ENCODE results near the gene ZBTB38.

ZBTB38 gene

DNA sequence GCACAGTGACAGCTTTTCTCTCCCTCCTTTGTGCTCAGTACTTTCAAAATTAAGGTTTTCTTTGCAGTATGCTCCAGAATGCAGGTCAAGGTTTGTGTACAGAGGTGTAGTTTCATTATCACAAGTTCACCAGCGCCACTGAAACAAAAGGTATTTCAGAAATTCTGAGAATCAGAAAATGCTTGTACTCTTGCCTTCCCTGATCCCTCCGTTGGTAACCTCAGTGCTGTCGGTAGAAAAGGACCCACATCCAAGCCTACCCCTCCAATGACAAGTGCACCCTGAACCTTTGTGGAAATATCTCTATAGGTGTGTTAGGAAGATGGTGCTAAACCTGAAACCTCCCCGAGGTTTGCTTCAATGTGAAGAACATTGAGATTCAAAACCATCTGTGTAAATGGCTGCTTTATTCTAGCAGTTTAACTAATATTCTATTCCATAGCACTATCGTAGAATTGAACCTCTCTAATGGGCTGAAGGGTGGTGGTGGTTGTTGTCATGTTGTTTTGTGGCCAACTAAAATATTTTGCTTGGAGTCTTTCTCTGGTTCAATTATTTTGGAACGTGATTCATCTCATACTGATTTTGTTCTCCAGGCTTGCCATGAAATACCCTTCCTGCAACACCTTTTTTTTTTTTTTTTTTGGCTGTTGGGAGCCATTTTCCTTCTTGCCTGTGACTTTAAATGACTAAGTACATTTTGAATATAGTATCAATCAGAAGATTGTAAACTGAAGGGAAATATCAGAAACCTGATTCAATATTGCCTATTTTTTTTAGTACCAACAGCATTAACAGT, 20.7 kb downstream of the ZBTB38 start:
- DNase-seq: no peak

GRCh38 chr3:141389703-141390102, 21.4 kb downstream of the ZBTB38 start:
- no peak for DNase-seq

- DNase-seq: no peak
These were observed 22.4 kb downstream of the ZBTB38 start for GRCh38 chr3:141390747-141391146.

GRCh38 chr3:141391298-141391990, 23.1 kb downstream of the ZBTB38 start:
- no peak for DNase-seq

DNA sequence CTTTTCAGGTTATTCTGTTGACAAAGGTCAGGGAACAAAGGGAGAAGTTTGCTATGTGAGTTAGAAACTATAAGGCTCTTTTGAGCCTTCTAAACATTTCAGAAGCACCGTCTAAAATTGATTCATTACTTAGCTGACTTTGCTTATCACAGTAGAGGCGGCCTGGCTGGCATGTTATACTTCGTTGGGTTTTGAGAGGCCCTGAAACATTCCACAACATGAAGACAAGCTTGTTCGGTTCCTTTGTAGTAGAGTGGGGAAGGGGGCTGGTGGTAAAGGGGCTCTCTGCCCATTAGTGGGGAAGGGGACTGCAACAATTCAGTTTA, 23.6 kb downstream of the ZBTB38 start:
- no peak for DNase-seq

DNA sequence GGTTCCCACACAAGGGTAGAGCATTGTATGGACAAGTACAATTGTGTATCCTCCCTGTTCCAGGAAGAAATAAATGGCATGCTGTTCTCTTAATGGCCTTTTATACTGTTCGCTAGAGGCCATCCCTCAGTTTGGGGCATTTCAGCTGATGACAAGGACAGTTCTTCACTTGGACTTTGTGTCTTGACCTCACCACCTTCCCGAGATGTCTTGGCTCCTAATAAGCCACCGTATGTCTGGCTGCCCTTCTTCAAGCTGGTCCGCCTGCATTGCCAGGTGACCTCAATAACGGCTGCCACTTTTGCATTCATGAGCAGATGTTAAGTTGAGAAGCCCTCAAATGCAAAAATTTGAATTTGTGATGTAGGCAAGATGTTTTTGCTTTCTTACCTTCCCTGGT, 24.1 kb downstream of the ZBTB38 start:
- DNase-seq: no peak

DNA sequence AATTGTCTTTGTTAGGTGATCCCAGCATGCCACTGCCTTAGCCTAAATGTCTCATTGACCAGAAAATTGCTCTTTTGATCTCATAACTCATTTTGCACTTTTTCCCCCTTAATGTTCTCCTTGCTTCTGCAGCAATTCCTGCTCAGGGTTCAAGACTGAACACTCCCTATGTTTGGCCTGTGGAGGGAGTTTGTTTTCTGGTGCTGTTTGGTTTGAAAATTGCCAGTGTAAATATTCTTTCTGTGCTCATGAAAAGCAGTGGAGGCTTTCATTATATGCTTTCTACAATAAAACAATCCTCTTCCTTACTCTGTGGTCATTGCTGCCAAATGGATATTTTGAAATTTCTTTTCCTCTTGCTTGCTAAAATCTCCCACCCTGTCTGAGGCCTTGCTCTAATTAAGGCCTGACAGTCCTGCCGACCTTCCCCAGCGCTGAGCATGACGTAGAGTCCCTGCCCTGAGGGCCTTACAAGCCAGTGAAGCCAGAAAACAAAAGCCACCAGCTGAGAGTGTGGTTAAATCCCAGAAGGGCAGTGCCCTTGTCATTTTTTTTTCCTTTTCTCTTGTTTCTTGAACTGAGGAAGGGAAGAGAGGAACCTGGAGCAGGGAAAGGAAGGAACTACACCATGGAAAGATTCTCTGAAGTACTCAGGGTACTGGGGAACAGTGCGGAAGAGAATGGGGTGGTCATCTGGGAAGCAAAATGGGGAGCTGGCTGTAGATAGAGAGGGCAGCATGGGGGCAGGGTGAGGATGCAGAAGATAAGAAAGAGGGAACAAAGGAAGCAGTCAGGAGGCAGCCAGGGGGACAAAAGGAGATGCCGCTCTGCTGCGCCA, 24.8 kb downstream of the ZBTB38 start:
- no peak for DNase-seq

GRCh38 chr3:141393735-141394076, 25.4 kb downstream of the ZBTB38 start:
- DNase-seq: no peak

DNA sequence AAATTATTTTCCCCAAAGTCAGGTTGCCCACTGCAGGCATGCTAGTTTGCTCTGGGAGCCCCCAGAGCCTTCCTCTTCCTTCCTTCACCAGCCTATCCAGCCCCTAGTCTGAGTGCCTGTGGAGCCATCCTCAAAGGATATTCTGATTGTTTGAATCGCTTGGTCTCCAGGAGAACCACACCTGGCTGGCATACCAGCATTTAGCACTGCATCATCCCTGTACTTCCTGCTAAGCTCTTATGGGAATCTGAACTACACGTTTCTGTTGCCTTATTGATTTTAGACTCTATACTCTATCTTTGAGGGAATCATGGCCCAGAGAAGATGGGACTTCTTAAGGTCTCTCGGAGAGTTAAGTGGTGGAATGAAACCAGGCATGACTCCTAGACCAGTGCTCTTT, 26.3 kb downstream of the ZBTB38 start:
- DNase-seq: no peak

DNA sequence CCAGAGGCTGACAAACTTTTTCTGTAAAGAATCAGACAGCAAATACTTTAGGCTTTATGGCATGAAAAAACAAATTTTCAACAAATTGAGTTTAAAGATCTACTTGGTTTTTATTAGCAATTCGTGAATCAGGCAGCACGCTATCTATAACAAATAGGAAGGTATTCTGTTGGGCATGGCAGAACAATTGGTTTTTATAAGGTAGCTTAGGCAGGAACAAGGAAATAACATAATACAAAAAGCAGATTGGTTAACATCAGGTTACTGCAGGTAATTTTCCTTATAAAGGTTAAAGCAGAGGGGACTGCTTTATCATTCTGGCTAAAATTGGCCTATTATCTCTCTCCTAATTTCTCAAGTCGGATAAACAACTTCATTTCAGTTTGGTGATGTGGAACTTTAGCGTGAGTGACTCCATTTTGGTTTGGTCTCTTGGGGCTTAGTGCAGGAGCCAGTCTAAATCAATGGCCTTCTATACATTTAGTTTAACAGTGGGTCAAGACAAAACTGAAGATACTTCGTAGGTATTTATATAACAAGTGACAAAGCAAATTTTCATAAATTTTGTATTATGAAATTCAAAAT, 26.8 kb downstream of the ZBTB38 start:
- no peak for DNase-seq

- DNase-seq: no peak
These were observed 29.7 kb downstream of the ZBTB38 start for GRCh38 chr3:141397996-141398395.

DNA sequence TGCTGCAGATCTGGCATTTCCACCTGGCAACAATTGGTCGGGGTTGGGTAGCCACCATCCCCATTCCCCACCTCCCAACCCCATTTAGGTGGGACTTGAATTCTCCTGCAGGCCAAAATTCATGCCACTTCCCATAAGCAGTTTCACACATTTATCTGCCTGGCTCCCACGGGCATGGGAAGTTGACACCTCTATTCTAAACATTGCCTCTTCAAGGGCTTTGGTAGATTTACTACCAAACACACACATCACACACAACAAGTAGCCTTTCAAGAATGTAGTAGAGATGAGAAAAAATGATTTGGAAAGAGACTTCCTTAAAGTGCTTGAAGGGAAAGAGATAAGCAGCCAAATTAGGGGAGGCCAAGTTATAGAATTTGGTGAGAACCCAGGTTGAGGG, 30.9 kb downstream of the ZBTB38 start:
- DNase-seq: no peak

GRCh38 chr3:141400073-141400971, 32.0 kb downstream of the ZBTB38 start:
- DNase-seq: no peak

GRCh38 chr3:141401095-141401494, 32.8 kb downstream of the ZBTB38 start:
- no peak for DNase-seq

- no peak for DNase-seq
These were observed 33.5 kb downstream of the ZBTB38 start for GRCh38 chr3:141401573-141402475.

DNA sequence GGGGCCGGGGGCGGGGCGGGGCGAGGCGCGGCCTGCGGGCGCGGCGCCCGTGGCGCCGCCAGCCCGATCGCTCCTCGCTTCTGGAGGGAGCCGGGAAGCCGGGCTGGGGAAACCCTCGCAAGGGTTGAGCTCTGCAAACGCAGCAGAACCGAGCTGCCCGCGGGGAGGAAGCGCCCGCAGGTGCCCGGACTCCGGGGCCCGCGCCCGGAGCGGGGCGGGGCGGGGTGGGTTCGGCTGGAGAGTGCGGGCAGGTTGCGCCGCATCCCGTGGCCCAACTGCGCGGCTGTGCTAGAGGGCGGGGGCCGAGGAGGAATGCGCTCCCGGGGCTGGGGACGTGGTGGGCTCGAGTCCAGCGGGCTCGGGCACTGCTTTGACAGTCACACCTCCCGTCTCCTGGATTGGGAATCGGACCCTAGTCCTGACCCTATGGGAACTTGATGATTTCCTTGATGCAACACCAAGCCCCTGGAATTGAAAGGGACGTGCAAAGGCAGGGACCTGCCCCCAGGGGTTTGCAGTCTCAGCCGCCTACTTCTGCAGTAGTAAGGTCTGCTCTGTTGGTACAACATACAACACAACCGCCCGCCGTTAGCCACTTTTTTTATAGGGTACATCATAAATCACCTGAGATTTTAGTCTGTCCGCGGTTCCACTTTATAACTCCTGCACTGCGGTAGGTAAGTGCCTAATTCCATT, 34.3 kb downstream of the ZBTB38 start:
- no peak for DNase-seq

GRCh38 chr3:141403576-141403975, 35.3 kb downstream of the ZBTB38 start:
- no peak for DNase-seq

GRCh38 chr3:141405025-141405424, 36.7 kb downstream of the ZBTB38 start:
- no peak for DNase-seq

DNA sequence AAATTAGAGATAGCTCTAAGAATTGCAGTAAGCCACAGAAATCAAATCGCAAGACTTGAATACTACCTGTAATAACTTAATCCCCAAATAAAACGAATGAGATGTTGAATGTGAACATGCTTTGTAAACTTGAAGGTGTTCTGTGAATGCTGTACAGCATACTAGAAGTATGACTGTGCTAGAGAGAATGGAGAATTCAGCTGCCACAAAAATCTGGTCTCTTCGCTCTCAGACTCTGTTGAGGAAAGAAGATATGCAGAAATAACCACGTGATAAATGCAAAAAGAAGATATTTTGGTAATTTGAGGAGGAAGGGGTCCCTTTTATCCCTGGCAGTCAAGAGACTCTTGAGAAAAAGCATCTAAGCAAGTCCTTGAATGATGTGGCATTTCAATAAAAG, 37.3 kb downstream of the ZBTB38 start:
- no peak for DNase-seq

DNA sequence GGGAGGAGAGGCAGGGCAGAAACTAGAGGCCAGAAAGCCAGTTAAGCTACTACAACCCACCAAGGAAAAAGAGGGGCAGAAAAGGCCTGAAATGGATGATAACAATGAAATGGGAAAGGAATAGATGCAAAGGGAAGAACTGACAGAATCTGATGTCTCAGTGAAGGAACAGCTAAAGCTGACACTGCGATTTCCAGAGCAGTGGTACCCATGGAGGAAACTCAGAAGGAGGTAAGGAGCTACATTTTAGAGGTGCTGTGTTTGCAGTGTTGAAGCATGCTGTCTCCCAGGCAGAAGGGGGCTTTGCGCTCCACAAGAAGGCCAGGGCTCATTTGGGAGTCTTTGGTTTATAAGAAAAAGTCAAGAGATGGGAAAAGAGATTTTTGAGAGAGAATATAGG, 38.0 kb downstream of the ZBTB38 start:
- no peak for DNase-seq

DNA sequence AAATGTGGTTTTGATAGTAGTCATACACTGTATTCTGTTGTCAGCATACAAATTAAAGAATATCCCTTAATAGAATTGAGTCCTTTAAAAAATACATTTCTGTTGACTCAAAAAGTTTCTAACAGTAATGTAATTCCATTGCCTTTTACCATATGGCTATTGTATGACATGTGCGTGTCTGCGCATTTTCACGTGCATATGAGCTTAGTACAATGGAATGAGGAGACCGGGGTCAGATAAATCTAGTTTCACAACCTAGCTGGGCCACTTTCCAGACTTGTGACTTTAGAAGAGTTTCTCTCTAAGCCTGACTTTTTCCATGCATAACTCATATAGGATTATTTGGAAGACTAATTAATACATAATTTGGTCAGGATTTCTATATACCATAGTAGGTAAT, 38.7 kb downstream of the ZBTB38 start:
- no peak for DNase-seq

Measured in NCI-H2107 (cell line).